ENCODE results near the gene ATP8B1. TPM values are rescaled to one million over a fixed set of nuclear protein-coding genes. Genes with fewer than 3 reads are reported as not detected.

ATP8B1 gene
- polyA plus RNA-seq, 2 of the 4 experiments (the other 2 are of a cell fraction) = 7.1 to 23.4 TPM

DNA sequence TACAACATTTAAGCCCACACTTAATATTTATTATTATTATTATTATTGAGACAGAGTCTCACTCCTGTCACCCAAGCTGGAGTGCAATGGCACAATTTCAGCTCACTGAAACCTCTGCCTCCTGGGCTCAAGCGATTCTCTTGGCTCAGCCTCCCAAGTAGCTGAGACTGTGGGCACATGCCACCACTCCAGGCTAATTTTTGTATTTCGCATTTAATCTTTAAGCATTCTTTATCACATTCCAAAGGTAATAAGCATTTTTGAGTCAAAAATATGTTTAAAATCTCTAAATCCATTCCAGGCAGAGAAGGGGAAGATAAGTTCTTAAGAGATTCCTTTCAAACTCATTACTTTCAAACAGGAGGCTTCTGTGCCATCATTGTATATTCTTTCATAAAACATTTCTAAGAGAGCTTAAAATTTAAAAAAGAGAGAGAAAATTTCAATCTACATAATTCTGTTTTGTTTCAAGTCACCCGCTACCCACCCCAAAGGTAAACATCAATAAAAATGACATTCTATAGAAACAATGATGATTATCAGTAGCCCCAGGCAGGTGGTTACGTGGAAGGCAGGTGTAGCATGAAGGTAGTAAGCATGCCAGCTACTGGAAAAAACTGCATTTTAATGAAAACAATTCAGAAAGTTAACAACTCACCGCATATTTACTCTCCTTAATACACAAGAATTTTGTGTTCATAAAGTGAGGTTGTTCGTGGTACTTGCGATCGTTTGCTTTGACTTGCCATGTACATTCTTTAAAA is 97.1 kb downstream of the ATP8B1 start:
- peaks cover 17% of the 10 kb centered on the region; the same call in 2 of the 3 replicates for H3K4me1 ChIP-seq
- H3K9me3 ChIP-seq = no peaks in the 10 kb centered on the region
- H3K4me3 ChIP-seq = no peak overlapping the region
- no peak overlapping the region; a peak in 1 of 6 replicates for H3K27ac ChIP-seq
- no peak for TF ChIP-seq NR3C1 (IDR thresholded peaks at IDR 0.05)
- TF ChIP-seq MAFK (IDR thresholded peaks at IDR 0.05; ENCODE audit: partially characterized antibody) = no peak
- TF ChIP-seq ZFP36 (IDR thresholded peaks at IDR 0.05; ENCODE audit: borderline replicate concordance, partially characterized antibody) = no peak
- no peak for TF ChIP-seq FOXS1 (CRISPR knock-in tag; IDR thresholded peaks at IDR 0.05)
- no peak for TF ChIP-seq KDM1A (IDR thresholded peaks at IDR 0.05; ENCODE audit: low read depth)
- TF ChIP-seq, protein P1, sequence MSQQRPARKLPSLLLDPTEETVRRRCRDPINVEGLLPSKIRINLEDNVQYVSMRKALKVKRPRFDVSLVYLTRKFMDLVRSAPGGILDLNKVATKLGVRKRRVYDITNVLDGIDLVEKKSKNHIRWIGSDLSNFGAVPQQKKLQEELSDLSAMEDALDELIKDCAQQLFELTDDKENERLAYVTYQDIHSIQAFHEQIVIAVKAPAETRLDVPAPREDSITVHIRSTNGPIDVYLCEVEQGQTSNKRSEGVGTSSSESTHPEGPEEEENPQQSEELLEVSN (IDR thresholded peaks at IDR 0.05; ENCODE audit: borderline replicate concordance, low read depth) = no peak
- no peak for TF ChIP-seq SREBF2 (IDR thresholded peaks at IDR 0.05)
- no peak for TF ChIP-seq KDM5A (IDR thresholded peaks at IDR 0.05)
- ChIA-PET CTCF (no interaction called here), POLR2A (no interaction called here)
- DNase-seq (ENCODE audit: low read depth in 1 of 2, low spot score in 1 of 2) (no peak), ATAC-seq (no peak), FAIRE-seq (no peak)
- 88% methylated on average over 8 of the region's 8 CpGs for WGBS (ENCODE audit: missing lambda C conversion rate)
- no peak overlapping the region for H3K4me2 ChIP-seq

DNA sequence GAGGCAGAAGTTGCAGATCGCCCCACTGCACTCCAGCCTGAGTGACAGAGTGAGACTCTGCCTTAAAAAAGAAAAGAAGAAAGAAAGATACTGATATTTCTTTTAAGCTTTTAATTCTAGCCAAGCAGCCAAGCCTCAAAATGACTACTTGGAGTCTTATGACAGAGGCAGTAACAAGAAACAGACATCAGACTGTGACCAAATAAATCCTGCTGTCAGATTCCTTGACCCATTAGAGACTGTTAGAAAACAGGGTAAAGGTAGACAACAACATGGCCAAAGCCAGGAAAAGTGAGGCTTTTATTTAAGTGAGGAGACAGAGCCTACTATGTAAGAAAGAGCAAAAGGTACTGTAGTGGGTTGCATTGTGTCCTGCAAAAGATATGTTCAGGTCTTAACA is 98.1 kb downstream of the ATP8B1 start:
- Histone ChIP-seq H3K4me3 (no peak overlapping the region), H3K9me3 (no peaks in the 10 kb centered on the region), H3K4me1 (peaks cover 17% of the 10 kb centered on the region; the same call in 1 of the 3 replicates), H3K4me2 (no peak overlapping the region), H3K27ac (no peak overlapping the region)
- no peak for DNase-seq (ENCODE audit: low read depth in 1 of 2, low spot score in 1 of 2)
- no peak for FAIRE-seq
- no peak for ATAC-seq
- POLR2A ChIA-PET = no interaction called here
- TF ChIP-seq HOXA7 (CRISPR knock-in tag; IDR thresholded peaks at IDR 0.05) (no peak), MYC (IDR thresholded peaks at IDR 0.05; ENCODE audit: borderline replicate concordance, low read length) (no peak), MAFK (IDR thresholded peaks at IDR 0.05; ENCODE audit: partially characterized antibody) (no peak), CBX2 (IDR thresholded peaks at IDR 0.05; ENCODE audit: borderline replicate concordance, low read depth) (no peak), RAD21 (conservative IDR thresholded peaks at IDR 0.05 in 1 of 2, IDR thresholded peaks at IDR 0.05 in 1 of 2) (no peak), TP53 (CRISPR knock-in tag; IDR thresholded peaks at IDR 0.05) (no peak), JUN (IDR thresholded peaks at IDR 0.05) (no peak), FOSL2 (IDR thresholded peaks at IDR 0.05) (no peak), FOSL2 (CRISPR knock-in tag; IDR thresholded peaks at IDR 0.05) (no peak)
- TF ChIP-seq, protein P1 (IDR thresholded peaks at IDR 0.05; ENCODE audit: borderline replicate concordance, low read depth) = no peak
- TF ChIP-seq, protein P2, sequence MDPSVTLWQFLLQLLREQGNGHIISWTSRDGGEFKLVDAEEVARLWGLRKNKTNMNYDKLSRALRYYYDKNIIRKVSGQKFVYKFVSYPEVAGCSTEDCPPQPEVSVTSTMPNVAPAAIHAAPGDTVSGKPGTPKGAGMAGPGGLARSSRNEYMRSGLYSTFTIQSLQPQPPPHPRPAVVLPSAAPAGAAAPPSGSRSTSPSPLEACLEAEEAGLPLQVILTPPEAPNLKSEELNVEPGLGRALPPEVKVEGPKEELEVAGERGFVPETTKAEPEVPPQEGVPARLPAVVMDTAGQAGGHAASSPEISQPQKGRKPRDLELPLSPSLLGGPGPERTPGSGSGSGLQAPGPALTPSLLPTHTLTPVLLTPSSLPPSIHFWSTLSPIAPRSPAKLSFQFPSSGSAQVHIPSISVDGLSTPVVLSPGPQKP (IDR thresholded peaks at IDR 0.05; ENCODE audit: low read depth, low read length) = no peak
- TF ChIP-seq, protein P3, sequence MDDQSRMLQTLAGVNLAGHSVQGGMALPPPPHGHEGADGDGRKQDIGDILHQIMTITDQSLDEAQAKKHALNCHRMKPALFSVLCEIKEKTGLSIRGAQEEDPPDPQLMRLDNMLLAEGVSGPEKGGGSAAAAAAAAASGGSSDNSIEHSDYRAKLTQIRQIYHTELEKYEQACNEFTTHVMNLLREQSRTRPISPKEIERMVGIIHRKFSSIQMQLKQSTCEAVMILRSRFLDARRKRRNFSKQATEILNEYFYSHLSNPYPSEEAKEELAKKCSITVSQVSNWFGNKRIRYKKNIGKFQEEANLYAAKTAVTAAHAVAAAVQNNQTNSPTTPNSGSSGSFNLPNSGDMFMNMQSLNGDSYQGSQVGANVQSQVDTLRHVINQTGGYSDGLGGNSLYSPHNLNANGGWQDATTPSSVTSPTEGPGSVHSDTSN (IDR thresholded peaks at IDR 0.05) = no peak
- TF ChIP-seq, protein P4, sequence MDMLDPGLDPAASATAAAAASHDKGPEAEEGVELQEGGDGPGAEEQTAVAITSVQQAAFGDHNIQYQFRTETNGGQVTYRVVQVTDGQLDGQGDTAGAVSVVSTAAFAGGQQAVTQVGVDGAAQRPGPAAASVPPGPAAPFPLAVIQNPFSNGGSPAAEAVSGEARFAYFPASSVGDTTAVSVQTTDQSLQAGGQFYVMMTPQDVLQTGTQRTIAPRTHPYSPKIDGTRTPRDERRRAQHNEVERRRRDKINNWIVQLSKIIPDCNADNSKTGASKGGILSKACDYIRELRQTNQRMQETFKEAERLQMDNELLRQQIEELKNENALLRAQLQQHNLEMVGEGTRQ (IDR thresholded peaks at IDR 0.05) = no peak
- CTCF ChIA-PET = no interaction called here
- WGBS (ENCODE audit: missing lambda C conversion rate) = 89% methylated on average over 1 of the region's 1 CpG

Measured in A549 (cell line).